SK-N-SH (cell line): ENCODE measurements around the gene REC8. TPM values are rescaled to one million over a fixed set of nuclear protein-coding genes. Genes with fewer than 3 reads are reported as not detected.

Experiments
- CTCF ChIA-PET: fragments of 300-600, 350-600 bp; formaldehyde crosslinking; extraction: SDS; loops from one replicate; lab custom pipeline; 2021; lab: Yijun Ruan, JAX
- POLR2A ChIA-PET: fragments of 350-600 bp; sonication (Branson Sonifier 250); formaldehyde crosslinking; extraction: SDS; loops from one replicate; lab custom pipeline; 2020; ENCODE audit warnings: antibody characterized with exemption, inconsistent platforms; lab: Yijun Ruan, JAX
- DNase-seq: peaks from one replicate; pipeline ENCODE4 v3.0.0; 2012
- H2AFZ ChIP-seq: fragments of 200-600 bp; sonication (generic); 2 replicates; pipeline ENCODE4 v1.8.1; 2016; ENCODE audit warnings: antibody characterized with exemption, mild to moderate bottlenecking, low read depth
- H3F3A ChIP-seq: fragments of 200-600 bp; sonication (generic); replicated peaks from 2 replicates; pipeline ENCODE3; 2016; ENCODE audit warnings: antibody characterized with exemption, mild to moderate bottlenecking; ENCODE audit not compliant: insufficient read depth
- H3K27ac ChIP-seq, 2 experiments: fragments of 200-500 bp in 1 of 2; fragments of 200-600 bp in 1 of 2; sonication (Bioruptor generic) in 1 of 2; sonication (generic), shearing (Covaris generic) in 1 of 2; 2 replicates each; pipeline versions ENCODE4 v1.5.1 to v1.6.1; 2014 to 2016; ENCODE audit warnings: low read depth in 2 of 2, inconsistent platforms in 1 of 2, low read length in 1 of 2, mild to moderate bottlenecking in 1 of 2, mixed read lengths in 1 of 2
- H3K27me3 ChIP-seq: fragments of 200-600 bp; sonication (generic), shearing (Covaris generic); 2 replicates; pipeline ENCODE4 v1.6.1; 2016; ENCODE audit warnings: mixed run types; ENCODE audit not compliant: insufficient read depth
- H3K36me3 ChIP-seq, 2 experiments: fragments of 200-500 bp in 1 of 2; fragments of 200-600 bp in 1 of 2; sonication (Bioruptor generic) in 1 of 2; sonication (generic) in 1 of 2; replicated peaks in 1 of 2; 2 replicates each; pipeline versions ENCODE3 to v1.5.1; 2014 to 2016; ENCODE audit warnings: low read length in 1 of 2, mild to moderate bottlenecking in 1 of 2; ENCODE audit not compliant: insufficient read depth in 2 of 2, control insufficient read depth in 1 of 2
- H3K4me1 ChIP-seq, 2 experiments: fragments of 200-500 bp in 1 of 2; fragments of 200-600 bp in 1 of 2; sonication (Bioruptor generic) in 1 of 2; sonication (generic), shearing (Covaris generic) in 1 of 2; 2 replicates each; pipeline versions ENCODE4 v1.5.1 to v1.6.1; 2014 to 2016; ENCODE audit warnings: low read depth in 1 of 2, low read length in 1 of 2, mixed run types in 1 of 2; ENCODE audit not compliant: insufficient read depth in 2 of 2, control insufficient read depth in 1 of 2
- H3K4me2 ChIP-seq: fragments of 200-600 bp; sonication (generic), shearing (Covaris generic); 2 replicates; pipeline ENCODE4 v1.6.1; 2017; ENCODE audit warnings: mixed run types
- H3K4me3 ChIP-seq, 2 experiments: fragments of 200-500 bp in 1 of 2; fragments of 200-600 bp in 1 of 2; sonication (Bioruptor generic) in 1 of 2; sonication (generic), shearing (Covaris generic) in 1 of 2; 2 replicates each; pipeline versions ENCODE4 v1.5.1 to v1.8.1; 2014 to 2016; ENCODE audit warnings: low read depth in 2 of 2, inconsistent platforms in 1 of 2, low read length in 1 of 2, mild to moderate bottlenecking in 1 of 2, mixed read lengths in 1 of 2, moderate library complexity in 1 of 2
- H3K79me2 ChIP-seq: fragments of 200-600 bp; sonication (generic); 2 replicates; pipeline ENCODE4 v1.8.1; 2017; ENCODE audit warnings: mild to moderate bottlenecking; ENCODE audit not compliant: insufficient read depth
- H3K9ac ChIP-seq: fragments of 200-600 bp; sonication (generic); 2 replicates; pipeline ENCODE4 v1.6.1; 2017; ENCODE audit warnings: mixed run types
- H3K9me2 ChIP-seq: fragments of 200-600 bp; sonication (generic); 2 replicates; pipeline ENCODE4 v1.6.1; 2017; ENCODE audit warnings: mixed run types
- H3K9me3 ChIP-seq: fragments of 200-600 bp; sonication (generic); 2 replicates; pipeline ENCODE4 v1.6.1; 2017; ENCODE audit warnings: mixed run types, mild to moderate bottlenecking, moderate library complexity
- H4K20me1 ChIP-seq: fragments of 200-600 bp; sonication (generic); 2 replicates; pipeline ENCODE4 v1.6.1; 2017; ENCODE audit warnings: mild to moderate bottlenecking, mixed run types; ENCODE audit not compliant: insufficient read depth
- CHD2 ChIP-seq: fragments of 150-350 bp; IDR thresholded peaks from 2 replicates; pipeline ENCODE4 v1.6.1; 2018; ENCODE audit warnings: low read length; ENCODE audit not compliant: partially characterized antibody
- ELF1 ChIP-seq: IDR thresholded peaks from 2 replicates; pipeline ENCODE4 v1.4.0; 2012
- EP300 ChIP-seq, 2 experiments: IDR thresholded peaks; 2 replicates each; pipeline versions ENCODE4 v1.4.0 to v1.6.1; 2012; ENCODE audit warnings: borderline replicate concordance in 1 of 2, low read depth in 1 of 2, low read length in 1 of 2
- GATA2 ChIP-seq: sonication (generic); formaldehyde crosslinking; IDR thresholded peaks from 2 replicates; pipeline ENCODE4 v1.5.0; 2020; ENCODE audit warnings: mild to moderate bottlenecking, missing genetic modification reagents
- MXI1 ChIP-seq: IDR thresholded peaks from 2 replicates; pipeline ENCODE4 v1.6.1; 2012; ENCODE audit warnings: mild to moderate bottlenecking, low read depth, low read length, improper control_type of control experiment
- POLR2AphosphoS5 ChIP-seq: IDR thresholded peaks from 2 replicates; pipeline ENCODE4 v1.6.1; 2012; ENCODE audit warnings: low read depth, low read length
- RFX5 ChIP-seq: IDR thresholded peaks from 2 replicates; pipeline ENCODE4 v1.6.1; 2012; ENCODE audit warnings: mild to moderate bottlenecking, improper control_type of control experiment, low read length
- RXRA ChIP-seq: IDR thresholded peaks from 2 replicates; pipeline ENCODE4 v1.4.0; 2012; ENCODE audit warnings: low read depth, mild to moderate bottlenecking, borderline replicate concordance
- TAF1 ChIP-seq: IDR thresholded peaks from 2 replicates; pipeline ENCODE4 v1.6.1; 2012; ENCODE audit warnings: low read depth, mild to moderate bottlenecking, low read length, moderate library complexity, borderline replicate concordance
- WGBS: methylation state at CpG from one replicate; pipeline ENCODE4 v1.1.6; 2017; ENCODE audit warnings: low lambda C conversion rate; 5-methylcytosine and 5-hydroxymethylcytosine counted together
- polyA plus RNA-seq, 3 experiments: library from polyadenylated mRNA; depleted of rRNA; stranded (reverse); fragments of >200 nt; gene quantifications; 2 replicates each; pipeline ENCODE4 v1.2.3, GENCODE V29; 2012
- TF ChIP-seq, protein P1 (sequence below): IDR thresholded peaks from 2 replicates; pipeline ENCODE4 v1.4.0; 2012; ENCODE audit warnings: low read depth
- TF ChIP-seq, protein P2 (sequence below): fragments of 150-350 bp; IDR thresholded peaks from 2 replicates; pipeline ENCODE4 v1.6.1; 2016; ENCODE audit warnings: mild to moderate bottlenecking, low read depth, low read length
- TF ChIP-seq, protein P3 (sequence below): fragments of 150-350 bp; IDR thresholded peaks from 2 replicates; pipeline ENCODE4 v1.6.1; 2017; ENCODE audit warnings: antibody characterized with exemption, low read length, low read depth, borderline replicate concordance
- TF ChIP-seq, protein P4 (sequence below): IDR thresholded peaks from 2 replicates; pipeline ENCODE4 v1.6.1; 2012; ENCODE audit warnings: mild to moderate bottlenecking, low read depth, low read length, moderate library complexity

The REC8 gene, protein sequence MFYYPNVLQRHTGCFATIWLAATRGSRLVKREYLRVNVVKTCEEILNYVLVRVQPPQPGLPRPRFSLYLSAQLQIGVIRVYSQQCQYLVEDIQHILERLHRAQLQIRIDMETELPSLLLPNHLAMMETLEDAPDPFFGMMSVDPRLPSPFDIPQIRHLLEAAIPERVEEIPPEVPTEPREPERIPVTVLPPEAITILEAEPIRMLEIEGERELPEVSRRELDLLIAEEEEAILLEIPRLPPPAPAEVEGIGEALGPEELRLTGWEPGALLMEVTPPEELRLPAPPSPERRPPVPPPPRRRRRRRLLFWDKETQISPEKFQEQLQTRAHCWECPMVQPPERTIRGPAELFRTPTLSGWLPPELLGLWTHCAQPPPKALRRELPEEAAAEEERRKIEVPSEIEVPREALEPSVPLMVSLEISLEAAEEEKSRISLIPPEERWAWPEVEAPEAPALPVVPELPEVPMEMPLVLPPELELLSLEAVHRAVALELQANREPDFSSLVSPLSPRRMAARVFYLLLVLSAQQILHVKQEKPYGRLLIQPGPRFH
- 13.1 and 23.2 TPM in 2 replicates for polyA plus RNA-seq (2012; rRNA removed)
- 10.7 and 18.2 TPM in 2 replicates for polyA plus RNA-seq (2012; cell fraction: cytosol; rRNA removed)
- polyA plus RNA-seq (2012; cell fraction: nucleus; rRNA removed): 141 and 220 TPM in 2 replicates

DNA sequence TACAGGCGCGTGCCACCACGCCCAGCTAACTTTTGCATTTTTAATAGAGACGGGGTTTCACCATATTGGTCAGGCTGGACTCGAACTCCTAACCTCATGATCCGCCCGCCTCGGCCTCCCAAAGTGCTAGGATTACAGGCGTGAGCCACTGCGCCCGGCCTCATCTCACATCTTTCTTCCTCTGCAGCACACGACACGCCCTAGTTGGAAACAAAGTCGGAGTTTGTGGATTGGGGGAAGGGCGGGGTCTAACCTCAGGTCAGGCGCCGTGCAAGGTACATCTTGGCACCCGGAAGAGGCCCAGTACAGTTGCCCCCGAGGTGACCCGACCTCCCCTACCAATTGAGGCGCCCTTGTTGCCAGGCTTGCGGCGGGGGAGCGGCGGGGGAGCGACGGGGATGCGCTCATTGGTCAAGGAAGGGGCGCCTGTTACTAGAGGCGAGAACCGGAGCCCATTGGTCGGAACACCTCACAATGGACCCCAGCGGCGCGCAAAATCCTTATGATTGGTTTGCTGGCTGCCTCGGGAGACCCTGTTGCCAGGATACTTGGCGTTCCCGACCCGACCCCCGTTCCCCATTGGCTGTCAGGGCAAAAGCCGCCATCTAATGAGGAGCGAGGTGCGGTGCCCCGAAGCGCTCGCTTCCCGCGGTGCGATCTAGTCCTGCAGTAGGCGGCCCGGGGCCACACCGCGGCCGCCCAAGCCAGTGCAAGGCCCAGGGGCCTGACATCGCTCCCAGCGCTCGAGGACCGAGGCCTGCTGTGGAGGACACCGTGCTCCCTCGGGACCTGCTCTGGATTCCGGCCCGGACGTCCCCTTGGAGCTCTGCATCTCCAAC, at the start of gene REC8:
Gene REC8, plus strand, starts transcription at position 659 of the 839 bp plus-strand sequence. CDS start 473 bp downstream, outside the sequence.
- ChIA-PET POLR2A (interaction anchor here (0.6 to 3.1 kb wide), 6 partner anchors 10 to 25 kb away, joined by 3 to 21 read pairs (median 4); partner anchors contain the start of genes IPO4, IRF9, PSME2 and RNF31), CTCF (interaction anchor here (0.8 to 2.7 kb wide), 4 partner anchors 11 to 120 kb away, joined by 3 to 23 read pairs (median 4); partner anchors contain the start of genes CARMIL3 and IRF9)
- H2AFZ ChIP-seq: no peak within 1 kb of the TSS
- peaks cover 0 to 11% of the 10 kb centered on the region in 2 experiments; a peak in 1 of 4 replicates for H3K4me1 ChIP-seq
- H3F3A ChIP-seq: peaks cover 3% of the 10 kb centered on the region
- 49% methylated on average over 22 of the region's 63 CpGs for WGBS
- no peaks in the 10 kb centered on the region for H4K20me1 ChIP-seq
- H3K27me3 ChIP-seq: no peaks in the 10 kb centered on the region
- peak; percentile 97 for DNase-seq
- H3K36me3 ChIP-seq: peaks cover 0 to 4% of the 10 kb centered on the region in 2 experiments
- H3K79me2 ChIP-seq: no peaks in the 10 kb centered on the region
- H3K4me3 ChIP-seq: peak within 1 kb of the TSS; percentile 46 to 54; a peak in 3 of 4 replicates
- peak within 1 kb of the TSS in 1 of 2 experiments; percentile 90; a peak in 2 of 4 replicates for H3K27ac ChIP-seq
- TF ChIP-seq ELF1 (0 out of 2 replicates have a peak, but pooled peaks have one; percentile 53), EP300 (IDR thresholded peaks at IDR 0.05; ENCODE audit: borderline replicate concordance in 1 of 2, low read depth in 1 of 2, low read length in 1 of 2) (peak in 1 of 2 experiments; percentile 52; a peak in 1 of 4 replicates), RFX5 (peak; percentile 95), MXI1 (peak; percentile 36), GATA2 (CRISPR knock-in tag) (no peak), POLR2AphosphoS5 (no peak; the same call in 1 of the 2 replicates), TAF1 (no peak), CHD2 (peak; percentile 59), RXRA (peak; percentile 81; the same call in 1 of the 2 replicates)
- TF ChIP-seq, protein P1, sequence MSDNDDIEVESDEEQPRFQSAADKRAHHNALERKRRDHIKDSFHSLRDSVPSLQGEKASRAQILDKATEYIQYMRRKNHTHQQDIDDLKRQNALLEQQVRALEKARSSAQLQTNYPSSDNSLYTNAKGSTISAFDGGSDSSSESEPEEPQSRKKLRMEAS: no peak; the same call in 1 of the 2 replicates
- TF ChIP-seq, protein P2, sequence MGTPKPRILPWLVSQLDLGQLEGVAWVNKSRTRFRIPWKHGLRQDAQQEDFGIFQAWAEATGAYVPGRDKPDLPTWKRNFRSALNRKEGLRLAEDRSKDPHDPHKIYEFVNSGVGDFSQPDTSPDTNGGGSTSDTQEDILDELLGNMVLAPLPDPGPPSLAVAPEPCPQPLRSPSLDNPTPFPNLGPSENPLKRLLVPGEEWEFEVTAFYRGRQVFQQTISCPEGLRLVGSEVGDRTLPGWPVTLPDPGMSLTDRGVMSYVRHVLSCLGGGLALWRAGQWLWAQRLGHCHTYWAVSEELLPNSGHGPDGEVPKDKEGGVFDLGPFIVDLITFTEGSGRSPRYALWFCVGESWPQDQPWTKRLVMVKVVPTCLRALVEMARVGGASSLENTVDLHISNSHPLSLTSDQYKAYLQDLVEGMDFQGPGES: peak; percentile 47
- TF ChIP-seq, protein P3, sequence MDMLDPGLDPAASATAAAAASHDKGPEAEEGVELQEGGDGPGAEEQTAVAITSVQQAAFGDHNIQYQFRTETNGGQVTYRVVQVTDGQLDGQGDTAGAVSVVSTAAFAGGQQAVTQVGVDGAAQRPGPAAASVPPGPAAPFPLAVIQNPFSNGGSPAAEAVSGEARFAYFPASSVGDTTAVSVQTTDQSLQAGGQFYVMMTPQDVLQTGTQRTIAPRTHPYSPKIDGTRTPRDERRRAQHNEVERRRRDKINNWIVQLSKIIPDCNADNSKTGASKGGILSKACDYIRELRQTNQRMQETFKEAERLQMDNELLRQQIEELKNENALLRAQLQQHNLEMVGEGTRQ: no peak
- TF ChIP-seq, protein P4, sequence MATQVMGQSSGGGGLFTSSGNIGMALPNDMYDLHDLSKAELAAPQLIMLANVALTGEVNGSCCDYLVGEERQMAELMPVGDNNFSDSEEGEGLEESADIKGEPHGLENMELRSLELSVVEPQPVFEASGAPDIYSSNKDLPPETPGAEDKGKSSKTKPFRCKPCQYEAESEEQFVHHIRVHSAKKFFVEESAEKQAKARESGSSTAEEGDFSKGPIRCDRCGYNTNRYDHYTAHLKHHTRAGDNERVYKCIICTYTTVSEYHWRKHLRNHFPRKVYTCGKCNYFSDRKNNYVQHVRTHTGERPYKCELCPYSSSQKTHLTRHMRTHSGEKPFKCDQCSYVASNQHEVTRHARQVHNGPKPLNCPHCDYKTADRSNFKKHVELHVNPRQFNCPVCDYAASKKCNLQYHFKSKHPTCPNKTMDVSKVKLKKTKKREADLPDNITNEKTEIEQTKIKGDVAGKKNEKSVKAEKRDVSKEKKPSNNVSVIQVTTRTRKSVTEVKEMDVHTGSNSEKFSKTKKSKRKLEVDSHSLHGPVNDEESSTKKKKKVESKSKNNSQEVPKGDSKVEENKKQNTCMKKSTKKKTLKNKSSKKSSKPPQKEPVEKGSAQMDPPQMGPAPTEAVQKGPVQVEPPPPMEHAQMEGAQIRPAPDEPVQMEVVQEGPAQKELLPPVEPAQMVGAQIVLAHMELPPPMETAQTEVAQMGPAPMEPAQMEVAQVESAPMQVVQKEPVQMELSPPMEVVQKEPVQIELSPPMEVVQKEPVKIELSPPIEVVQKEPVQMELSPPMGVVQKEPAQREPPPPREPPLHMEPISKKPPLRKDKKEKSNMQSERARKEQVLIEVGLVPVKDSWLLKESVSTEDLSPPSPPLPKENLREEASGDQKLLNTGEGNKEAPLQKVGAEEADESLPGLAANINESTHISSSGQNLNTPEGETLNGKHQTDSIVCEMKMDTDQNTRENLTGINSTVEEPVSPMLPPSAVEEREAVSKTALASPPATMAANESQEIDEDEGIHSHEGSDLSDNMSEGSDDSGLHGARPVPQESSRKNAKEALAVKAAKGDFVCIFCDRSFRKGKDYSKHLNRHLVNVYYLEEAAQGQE: no peak
- no peaks in the 10 kb centered on the region for H3K9me2 ChIP-seq
- H3K9me3 ChIP-seq: no peaks in the 10 kb centered on the region
- no peak within 1 kb of the TSS for H3K9ac ChIP-seq
- H3K4me2 ChIP-seq: peak within 1 kb of the TSS; percentile 53
